H9 (cell line): ENCODE data around the gene PLEKHG7. TPM values are rescaled to one million over a fixed set of nuclear protein-coding genes. Genes with fewer than 3 reads are reported as not detected.

Experiments
- DNase-seq: peaks from one replicate; pipeline ENCODE4 v3.0.0-alpha.2; 2017
- H2AFZ ChIP-seq: one replicate; pipeline ENCODE4 v1.6.1; 2013; ENCODE audit warnings: mild to moderate bottlenecking, low read length, control low read depth, moderate library complexity
- H2AK5ac ChIP-seq: 2 replicates; pipeline ENCODE4 v1.6.1; 2013; ENCODE audit warnings: low read length, control low read depth, mixed read lengths; ENCODE audit not compliant: insufficient read length
- H2BK120ac ChIP-seq: one replicate; pipeline ENCODE4 v1.6.1; 2013; ENCODE audit warnings: low read depth, mild to moderate bottlenecking, low read length, control low read depth, inconsistent platforms; ENCODE audit not compliant: poor library complexity, severe bottlenecking
- H2BK12ac ChIP-seq: 2 replicates; pipeline ENCODE4 v1.6.1; 2013; ENCODE audit warnings: low read length, control low read depth, mixed read lengths, low read depth; ENCODE audit not compliant: insufficient read length
- H2BK15ac ChIP-seq: 2 replicates; pipeline ENCODE4 v1.6.1; 2013; ENCODE audit warnings: low read depth, low read length, control low read depth
- H2BK20ac ChIP-seq: one replicate; pipeline ENCODE4 v1.6.1; 2013; ENCODE audit warnings: low read depth, mild to moderate bottlenecking, low read length, control low read depth, inconsistent platforms; ENCODE audit not compliant: poor library complexity, severe bottlenecking
- H2BK5ac ChIP-seq: 2 replicates; pipeline ENCODE4 v1.6.1; 2013; ENCODE audit warnings: low read length, control low read depth, mixed read lengths; ENCODE audit not compliant: insufficient read length
- H3K14ac ChIP-seq: 2 replicates; pipeline ENCODE4 v1.6.1; 2013; ENCODE audit warnings: low read length, control low read depth; ENCODE audit not compliant: insufficient read depth
- H3K18ac ChIP-seq: 2 replicates; pipeline ENCODE4 v1.6.1; 2013; ENCODE audit warnings: low read depth, mild to moderate bottlenecking, mixed read lengths, low read length, control low read depth; ENCODE audit not compliant: insufficient read length
- H3K23ac ChIP-seq: 2 replicates; pipeline ENCODE4 v1.6.1; 2013; ENCODE audit warnings: low read length, control low read depth, mixed read lengths, low read depth; ENCODE audit not compliant: insufficient read length
- H3K23me2 ChIP-seq: 2 replicates; pipeline ENCODE4 v1.6.1; 2013; ENCODE audit warnings: low read depth, mild to moderate bottlenecking, mixed read lengths, low read length, control low read depth; ENCODE audit not compliant: insufficient read length, poor library complexity, severe bottlenecking
- H3K27ac ChIP-seq: 2 replicates; pipeline ENCODE4 v1.5.1; 2013; ENCODE audit warnings: low read length, control low read depth, mixed read lengths, low read depth; ENCODE audit not compliant: insufficient read length
- H3K27me3 ChIP-seq: 2 replicates; pipeline ENCODE4 v1.6.1; 2013; ENCODE audit warnings: low read length, control low read depth, inconsistent platforms; ENCODE audit not compliant: insufficient read depth
- H3K4ac ChIP-seq: 2 replicates; pipeline ENCODE4 v1.6.1; 2013; ENCODE audit warnings: low read depth, mild to moderate bottlenecking, control low read depth, inconsistent platforms, low read length, moderate library complexity
- H3K4me1 ChIP-seq: 2 replicates; pipeline ENCODE4 v1.6.1; 2013; ENCODE audit warnings: low read length, control low read depth, inconsistent platforms; ENCODE audit not compliant: insufficient read depth
- H3K4me2 ChIP-seq: 2 replicates; pipeline ENCODE4 v1.6.1; 2013; ENCODE audit warnings: low read length, control low read depth, mixed read lengths; ENCODE audit not compliant: insufficient read length, insufficient read depth
- H3K56ac ChIP-seq: 2 replicates; pipeline ENCODE4 v1.6.1; 2013; ENCODE audit warnings: low read depth, mild to moderate bottlenecking, mixed read lengths, low read length, control low read depth; ENCODE audit not compliant: insufficient read length
- H3K79me1 ChIP-seq: 2 replicates; pipeline ENCODE4 v1.6.1; 2013; ENCODE audit warnings: low read depth, mild to moderate bottlenecking, moderate library complexity, low read length, control low read depth, inconsistent platforms; ENCODE audit not compliant: insufficient read depth, poor library complexity, severe bottlenecking
- H3K79me2 ChIP-seq: 2 replicates; pipeline ENCODE4 v1.6.1; 2013; ENCODE audit warnings: low read length, control low read depth, inconsistent platforms; ENCODE audit not compliant: insufficient read depth
- H3K9ac ChIP-seq: 2 replicates; pipeline ENCODE4 v1.6.1; 2013; ENCODE audit warnings: low read length, control low read depth, mixed read lengths; ENCODE audit not compliant: insufficient read length; ENCODE audit errors: extremely low read depth
- H3K9me3 ChIP-seq: one replicate; pipeline ENCODE4 v1.6.1; 2013; ENCODE audit warnings: low read depth, low read length, inconsistent platforms; ENCODE audit not compliant: control insufficient read depth
- H3T11ph ChIP-seq: one replicate; pipeline ENCODE4 v1.6.1; 2013; ENCODE audit warnings: mild to moderate bottlenecking, low read length, control low read depth, inconsistent platforms
- H4K20me1 ChIP-seq: one replicate; pipeline ENCODE4 v1.6.1; 2013; ENCODE audit not compliant: control insufficient read depth, insufficient read length, insufficient read depth
- H4K5ac ChIP-seq: 2 replicates; pipeline ENCODE4 v1.6.1; 2013; ENCODE audit warnings: low read depth, mild to moderate bottlenecking, mixed read lengths, low read length, control low read depth; ENCODE audit not compliant: insufficient read length
- H4K8ac ChIP-seq: replicated peaks from 2 replicates; pipeline ENCODE4 v1.6.1; 2013; ENCODE audit warnings: low read length, control low read depth, mixed read lengths, low read depth; ENCODE audit not compliant: insufficient read length
- H4K91ac ChIP-seq: 2 replicates; pipeline ENCODE4 v1.6.1; 2013; ENCODE audit warnings: low read depth, mild to moderate bottlenecking, moderate library complexity, mixed read lengths, low read length, control low read depth; ENCODE audit not compliant: insufficient read length
- H3K27ac Mint-ChIP-seq, 3 experiments: 2 replicates in 2 of 3; 3 replicates in 1 of 3; pipeline ENCODE4 v1.8.0; 2020 to 2021; ENCODE audit warnings: mixed read lengths in 3 of 3, mild to moderate bottlenecking in 1 of 3, moderate library complexity in 1 of 3
- H3K27me3 Mint-ChIP-seq: 2 replicates; pipeline ENCODE4 v1.8.0; 2021; ENCODE audit warnings: low read depth, mild to moderate bottlenecking, moderate library complexity, mixed read lengths
- H3K36me3 Mint-ChIP-seq, 3 experiments: 2 replicates in 2 of 3; 3 replicates in 1 of 3; pipeline ENCODE4 v1.8.0; 2020 to 2021; ENCODE audit warnings: low read depth in 3 of 3, mixed read lengths in 3 of 3; ENCODE audit not compliant: insufficient read depth in 1 of 3
- H3K4me1 Mint-ChIP-seq, 2 experiments: 2 replicates each; pipeline ENCODE4 v1.8.0; 2020; ENCODE audit warnings: mixed read lengths in 2 of 2
- H3K4me3 Mint-ChIP-seq, 2 experiments: 2 replicates in 1 of 2; 3 replicates in 1 of 2; pipeline ENCODE4 v1.8.0; 2020 to 2021; ENCODE audit warnings: mild to moderate bottlenecking in 2 of 2, mixed read lengths in 2 of 2, moderate library complexity in 1 of 2
- H3K9me3 Mint-ChIP-seq, 2 experiments: 2 replicates in 1 of 2; 3 replicates in 1 of 2; pipeline ENCODE4 v1.8.0; 2020; ENCODE audit warnings: mild to moderate bottlenecking in 2 of 2, mixed read lengths in 2 of 2, moderate library complexity in 1 of 2
- CTCF ChIP-seq: fragments of 200-600 bp; sonication (generic); conservative IDR thresholded peaks from 3 replicates; pipeline ENCODE4 v1.8.0; 2021; ENCODE audit warnings: antibody characterized with exemption, mild to moderate bottlenecking
- WGBS: extraction: QIAGEN DNeasy Blood & Tissue Kit; methylation state at CpG from one replicate; pipeline ENCODE4 v1.1.7; 2013; ENCODE audit warnings: missing lambda C conversion rate, low lambda C conversion rate, mixed read lengths; ENCODE audit not compliant: insufficient read length; ENCODE audit errors: extremely low coverage; 5-methylcytosine and 5-hydroxymethylcytosine counted together
- total RNA-seq: library from RNA; stranded (reverse); gene quantifications from 2 replicates; pipeline ENCODE4 v1.2.1, GENCODE V29; 2021

Gene PLEKHG7
- total RNA-seq, 1 experiment from 2014 or later = not detected

GRCh38 chr12:92733181-92733580 lies 30.4 kb downstream of the PLEKHG7 start:
- no peak overlapping the region for H4K8ac ChIP-seq
- no peaks in the 10 kb centered on the region for H3K27me3 Mint-ChIP-seq
- no peak overlapping the region for H3K4me2 ChIP-seq
- no peak overlapping the region for H3K14ac ChIP-seq
- no peaks in the 10 kb centered on the region for H3K36me3 Mint-ChIP-seq
- no peaks in the 10 kb centered on the region for H3K9me3 Mint-ChIP-seq
- H3K79me2 ChIP-seq = no peaks in the 10 kb centered on the region
- H4K91ac ChIP-seq = no peak overlapping the region
- H3K4me1 Mint-ChIP-seq = peaks cover 7 to 10% of the 10 kb centered on the region in 2 experiments
- no peak overlapping the region for H3K18ac ChIP-seq
- no peak overlapping the region for H3T11ph ChIP-seq
- no CpG with 5 or more reads among the region's 6 CpGs for WGBS
- H3K23ac ChIP-seq = no peak overlapping the region
- H3K4ac ChIP-seq = no peak overlapping the region
- no peaks in the 10 kb centered on the region for H3K27me3 ChIP-seq
- no peak overlapping the region for H3K56ac ChIP-seq
- no peak overlapping the region for H2AFZ ChIP-seq
- no peak overlapping the region for H2AK5ac ChIP-seq
- no peak overlapping the region for H2BK20ac ChIP-seq
- no peak overlapping the region for H4K5ac ChIP-seq
- H2BK5ac ChIP-seq = no peak overlapping the region
- DNase-seq = no peak
- H3K79me1 ChIP-seq = no peaks in the 10 kb centered on the region
- no peak overlapping the region for H2BK15ac ChIP-seq
- H3K23me2 ChIP-seq = no peaks in the 10 kb centered on the region
- no peak overlapping the region for H3K4me3 Mint-ChIP-seq
- H3K27ac Mint-ChIP-seq = no peak overlapping the region
- H3K9me3 ChIP-seq = no peaks in the 10 kb centered on the region
- H2BK120ac ChIP-seq = no peak overlapping the region
- no peaks in the 10 kb centered on the region for H4K20me1 ChIP-seq
- no peak overlapping the region for H3K9ac ChIP-seq
- no peak for TF ChIP-seq CTCF
- no peak overlapping the region for H2BK12ac ChIP-seq
- H3K27ac ChIP-seq = no peak overlapping the region
- no peaks in the 10 kb centered on the region; the same call in 1 of the 2 replicates for H3K4me1 ChIP-seq
